ENCODE data around the gene MACROD2. TPM values are rescaled to one million over a fixed set of nuclear protein-coding genes. Genes with fewer than 3 reads are reported as not detected.

Gene MACROD2
- total RNA-seq, 2 donors from 2014 or later, result 8.0 to 19.4 TPM

DNA sequence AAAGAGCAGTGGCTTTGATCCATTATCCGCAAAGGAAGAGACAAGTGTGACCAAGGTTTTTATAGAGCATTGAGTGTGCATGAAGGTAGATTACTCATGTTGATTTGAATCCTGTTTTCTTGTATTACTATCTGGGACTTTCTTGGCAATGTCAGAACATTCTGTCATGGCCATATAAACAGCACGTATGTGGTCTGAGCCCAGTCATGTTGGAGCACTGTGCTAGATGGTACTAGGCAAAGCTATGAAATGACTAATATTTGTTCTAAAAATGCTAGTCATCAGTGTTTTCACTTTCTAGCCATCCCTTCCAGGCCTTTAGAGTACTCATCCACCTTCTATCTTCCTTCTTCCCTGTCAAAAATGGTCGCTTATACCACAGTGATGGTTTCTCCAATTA lies 620.7 kb downstream of the MACROD2 start:
- no peak for TF ChIP-seq POLR2AphosphoS5 (IDR thresholded peaks at IDR 0.05)
- TF ChIP-seq POLR2A (IDR thresholded peaks at IDR 0.05), result no peak
- TF ChIP-seq, protein P1, sequence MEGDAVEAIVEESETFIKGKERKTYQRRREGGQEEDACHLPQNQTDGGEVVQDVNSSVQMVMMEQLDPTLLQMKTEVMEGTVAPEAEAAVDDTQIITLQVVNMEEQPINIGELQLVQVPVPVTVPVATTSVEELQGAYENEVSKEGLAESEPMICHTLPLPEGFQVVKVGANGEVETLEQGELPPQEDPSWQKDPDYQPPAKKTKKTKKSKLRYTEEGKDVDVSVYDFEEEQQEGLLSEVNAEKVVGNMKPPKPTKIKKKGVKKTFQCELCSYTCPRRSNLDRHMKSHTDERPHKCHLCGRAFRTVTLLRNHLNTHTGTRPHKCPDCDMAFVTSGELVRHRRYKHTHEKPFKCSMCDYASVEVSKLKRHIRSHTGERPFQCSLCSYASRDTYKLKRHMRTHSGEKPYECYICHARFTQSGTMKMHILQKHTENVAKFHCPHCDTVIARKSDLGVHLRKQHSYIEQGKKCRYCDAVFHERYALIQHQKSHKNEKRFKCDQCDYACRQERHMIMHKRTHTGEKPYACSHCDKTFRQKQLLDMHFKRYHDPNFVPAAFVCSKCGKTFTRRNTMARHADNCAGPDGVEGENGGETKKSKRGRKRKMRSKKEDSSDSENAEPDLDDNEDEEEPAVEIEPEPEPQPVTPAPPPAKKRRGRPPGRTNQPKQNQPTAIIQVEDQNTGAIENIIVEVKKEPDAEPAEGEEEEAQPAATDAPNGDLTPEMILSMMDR (IDR thresholded peaks at IDR 0.05), result no peak
- no peaks in the 10 kb centered on the region for H3K4me1 ChIP-seq (replicated peaks)
- intact Hi-C loops (cut with DNase I), result no loop called here

DNA sequence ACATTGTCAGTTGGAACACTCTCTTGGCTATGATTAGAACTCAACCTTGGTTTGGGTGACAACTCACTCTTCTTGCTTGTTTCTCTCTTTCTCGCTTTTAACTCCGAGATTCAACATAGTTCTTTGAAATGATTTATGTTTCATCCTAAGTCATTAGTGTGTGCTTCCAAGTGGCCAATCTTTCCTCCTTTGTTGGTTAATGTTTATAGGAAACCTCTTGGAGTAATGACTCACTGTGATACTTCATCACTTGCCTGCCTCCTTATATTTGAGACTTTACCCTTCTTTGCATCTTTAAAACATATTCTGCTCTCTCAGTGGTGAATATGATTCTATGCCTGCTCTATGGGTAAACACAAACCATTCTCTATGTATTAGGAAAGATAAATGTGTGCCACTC lies 621.8 kb downstream of the MACROD2 start:
- Histone ChIP-seq H3K36me3 (no peaks in the 10 kb centered on the region), H3K27ac (no peak overlapping the region), H3K4me3 (no peak overlapping the region), H3K9me3 (no peaks in the 10 kb centered on the region), H3K27me3 (replicated peaks; ENCODE audit: insufficient read depth) (no peaks in the 10 kb centered on the region), H3K4me1 (replicated peaks) (no peaks in the 10 kb centered on the region)
- intact Hi-C loops (cut with DNase I), result no loop called here
- 43% methylated on average over 2 of the region's 2 CpGs for WGBS
- no peak for DNase-seq (ENCODE audit: low spot score)
- TF ChIP-seq, protein P1 (IDR thresholded peaks at IDR 0.05), result no peak
- TF ChIP-seq POLR2A (IDR thresholded peaks at IDR 0.05), result no peak
- TF ChIP-seq POLR2AphosphoS5 (IDR thresholded peaks at IDR 0.05), result no peak

More for the DNA sequence above, 620.7 kb downstream of the MACROD2 start:
- no peaks in the 10 kb centered on the region for H3K36me3 ChIP-seq
- no peak overlapping the region for H3K27ac ChIP-seq
- H3K9me3 ChIP-seq, result no peaks in the 10 kb centered on the region
- H3K4me3 ChIP-seq, result no peak overlapping the region
- WGBS, result 95% methylated on average over 3 of the region's 3 CpGs
- DNase-seq (ENCODE audit: low spot score), result no peak
- H3K27me3 ChIP-seq (replicated peaks; ENCODE audit: insufficient read depth), result no peaks in the 10 kb centered on the region

DNA sequence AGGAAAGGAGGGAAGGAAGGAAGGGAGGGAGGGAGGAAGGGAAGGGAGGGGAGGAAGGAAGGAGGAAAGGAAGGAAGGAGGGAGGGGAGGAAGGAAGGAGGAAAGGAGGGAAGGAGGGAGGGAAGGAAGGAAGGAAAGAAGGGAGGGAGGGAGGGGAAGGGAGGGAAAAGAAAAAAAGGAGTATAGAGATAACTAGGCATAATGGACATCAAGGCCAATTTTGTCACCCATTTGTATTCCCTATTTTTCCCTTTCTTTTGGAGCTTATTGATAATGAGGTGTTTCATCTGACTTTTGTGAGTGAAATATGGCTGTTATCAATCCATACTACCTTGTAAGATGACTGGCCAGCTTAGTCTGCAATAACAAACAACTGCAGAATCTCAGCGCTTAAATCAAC lies 624.1 kb downstream of the MACROD2 start:
- H3K9me3 ChIP-seq, result no peaks in the 10 kb centered on the region
- H3K27me3 ChIP-seq (replicated peaks; ENCODE audit: insufficient read depth), result no peaks in the 10 kb centered on the region
- TF ChIP-seq POLR2AphosphoS5 (IDR thresholded peaks at IDR 0.05) (no peak), POLR2A (IDR thresholded peaks at IDR 0.05) (no peak)
- TF ChIP-seq, protein P1 (IDR thresholded peaks at IDR 0.05), result no peak
- WGBS, result 97% methylated on average over 1 of the region's 1 CpG
- H3K4me3 ChIP-seq, result no peak overlapping the region
- no peak overlapping the region for H3K27ac ChIP-seq
- DNase-seq (ENCODE audit: low spot score), result no peak
- H3K36me3 ChIP-seq, result no peaks in the 10 kb centered on the region
- intact Hi-C loops (cut with DNase I), result no loop called here
- H3K4me1 ChIP-seq (replicated peaks), result no peaks in the 10 kb centered on the region

DNA sequence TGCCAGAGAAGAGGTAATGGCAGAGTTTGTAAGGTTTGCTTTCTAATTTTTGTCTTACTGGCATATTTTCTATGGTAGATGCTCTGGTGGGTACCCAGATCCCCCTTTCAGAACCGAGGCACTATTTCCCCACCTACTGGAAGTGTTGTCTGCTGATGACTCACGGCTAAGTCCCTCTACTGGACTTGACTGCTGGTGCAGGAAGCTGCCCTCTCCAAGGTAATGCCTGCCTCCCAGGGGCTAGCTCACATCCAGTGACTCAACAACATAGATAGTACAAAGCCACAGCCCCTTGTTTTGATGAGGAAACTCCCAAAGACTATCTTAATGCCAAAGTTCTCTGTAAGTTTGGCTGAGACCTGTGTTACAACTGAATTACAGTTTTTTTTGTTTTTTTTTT lies 627.5 kb downstream of the MACROD2 start:
- no peak overlapping the region for H3K27ac ChIP-seq
- no peaks in the 10 kb centered on the region for H3K36me3 ChIP-seq
- TF ChIP-seq POLR2A (IDR thresholded peaks at IDR 0.05) (no peak), POLR2AphosphoS5 (IDR thresholded peaks at IDR 0.05) (no peak)
- TF ChIP-seq, protein P1 (IDR thresholded peaks at IDR 0.05), result no peak
- H3K4me3 ChIP-seq, result no peak overlapping the region
- no peaks in the 10 kb centered on the region for H3K9me3 ChIP-seq
- DNase-seq (ENCODE audit: low spot score), result no peak
- no peaks in the 10 kb centered on the region for H3K27me3 ChIP-seq (replicated peaks; ENCODE audit: insufficient read depth)
- 57% methylated on average over 2 of the region's 2 CpGs for WGBS
- H3K4me1 ChIP-seq (replicated peaks), result no peaks in the 10 kb centered on the region
- intact Hi-C loops (cut with DNase I), result no loop called here

DNA sequence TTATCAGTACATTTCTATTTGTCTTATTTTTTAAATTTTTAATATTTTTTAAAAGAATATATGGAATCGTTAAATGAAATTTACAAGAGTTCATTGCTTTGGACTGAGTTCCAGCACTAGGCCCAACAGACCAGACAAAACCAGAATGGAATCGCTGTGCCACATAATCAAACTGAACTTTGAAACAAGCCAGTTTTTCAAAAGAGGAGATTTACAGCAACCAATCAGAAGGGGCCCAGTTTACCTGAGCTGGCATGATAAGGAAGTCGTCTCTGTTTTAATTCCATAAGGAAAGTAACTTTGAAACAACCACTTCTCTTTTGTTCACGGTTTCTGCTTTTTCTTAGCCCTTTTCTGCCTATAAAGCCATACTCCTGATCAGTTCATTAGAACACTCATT lies 635.7 kb downstream of the MACROD2 start:
- Histone ChIP-seq H3K36me3 (no peaks in the 10 kb centered on the region), H3K9me3 (no peaks in the 10 kb centered on the region), H3K27ac (no peak overlapping the region), H3K4me1 (replicated peaks) (no peaks in the 10 kb centered on the region), H3K27me3 (replicated peaks; ENCODE audit: insufficient read depth) (no peaks in the 10 kb centered on the region), H3K4me3 (no peak overlapping the region)
- no peak for DNase-seq (ENCODE audit: low spot score)
- TF ChIP-seq POLR2AphosphoS5 (IDR thresholded peaks at IDR 0.05) (no peak), POLR2A (IDR thresholded peaks at IDR 0.05) (no peak)
- intact Hi-C loops (cut with DNase I), result no loop called here
- 88% methylated on average over 4 of the region's 4 CpGs for WGBS
